Neutrophil (primary cell): ENCODE results near the gene C2CD2.

Experiments used
- H3K27ac ChIP-seq: fragments of 200-600 bp; sonication (generic); 2 replicates; pipeline ENCODE4 v1.5.1; 2016; ENCODE audit warnings: mild to moderate bottlenecking, moderate library complexity
- H3K27me3 ChIP-seq: fragments of 200-600 bp; sonication (generic); 2 replicates; pipeline ENCODE4 v1.6.0; 2016; ENCODE audit warnings: mild to moderate bottlenecking
- H3K36me3 ChIP-seq: fragments of 200-600 bp; sonication (generic); 2 replicates; pipeline ENCODE4 v1.5.1; 2017
- H3K4me1 ChIP-seq, 2 experiments: fragments of 200-600 bp in 1 of 2; sonication (generic) in 1 of 2; 1 replicate in 1 of 2; 2 replicates in 1 of 2; pipeline versions ENCODE4 v1.5.1 to v1.6.1; 2013 to 2016; ENCODE audit warnings: low read depth in 1 of 2, low read length in 1 of 2, mild to moderate bottlenecking in 1 of 2, moderate library complexity in 1 of 2; ENCODE audit not compliant: control insufficient read depth in 1 of 2, insufficient read depth in 1 of 2
- H3K4me3 ChIP-seq, 2 experiments: fragments of 200-600 bp in 1 of 2; sonication (generic) in 1 of 2; 1 replicate in 1 of 2; 2 replicates in 1 of 2; pipeline ENCODE4 v1.5.1; 2013 to 2016; ENCODE audit warnings: low read depth in 1 of 2, low read length in 1 of 2, mild to moderate bottlenecking in 1 of 2, moderate library complexity in 1 of 2
- H3K9me3 ChIP-seq: fragments of 200-600 bp; sonication (generic); 2 replicates; pipeline ENCODE4 v1.5.1; 2016
- TF ChIP-seq, protein P1 (sequence below): fragments of 200-600 bp; sonication (generic); IDR thresholded peaks from 2 replicates; pipeline ENCODE4 v1.5.1; 2016; ENCODE audit warnings: antibody characterized with exemption

The C2CD2 gene

DNA sequence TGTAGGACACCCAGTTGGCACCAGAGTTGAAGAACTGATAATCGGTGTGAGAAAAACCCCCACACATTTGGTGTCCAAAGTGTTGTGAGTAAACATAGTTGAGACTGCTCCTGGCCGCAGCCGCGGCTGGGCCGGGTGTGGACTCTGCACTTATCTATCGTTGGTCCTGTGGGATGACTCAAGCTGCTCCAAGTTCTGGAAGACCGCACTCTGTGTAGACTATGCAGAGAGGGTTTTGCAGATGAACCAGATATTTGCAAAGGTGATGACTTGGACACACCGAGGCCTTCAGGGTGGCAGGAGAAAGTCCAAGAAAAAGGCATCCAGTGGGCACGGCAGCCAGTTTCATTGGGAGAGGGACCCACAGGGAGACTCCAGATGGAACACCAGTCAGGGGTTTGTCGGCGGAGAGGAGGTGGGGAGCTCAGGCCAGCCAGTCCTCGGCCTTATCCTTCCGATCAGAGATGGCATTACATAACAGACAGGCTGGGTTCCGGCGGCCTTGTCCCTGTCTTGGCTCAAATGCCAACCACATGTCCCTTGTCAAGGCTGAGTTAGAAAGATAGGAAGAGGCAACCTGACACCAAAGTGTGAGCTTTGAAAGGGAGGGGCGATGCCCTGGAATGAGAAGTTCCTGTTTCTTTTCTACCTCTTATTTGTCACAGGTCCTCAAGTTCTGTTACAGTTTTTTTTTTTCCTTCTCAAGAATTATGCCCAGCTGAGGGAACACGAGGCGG is 21.1 kb downstream of the C2CD2 start:
- H3K4me1 ChIP-seq, result peaks cover 18 to 24% of the 10 kb centered on the region in 2 experiments
- no peak overlapping the region for H3K27ac ChIP-seq
- TF ChIP-seq, protein P1, sequence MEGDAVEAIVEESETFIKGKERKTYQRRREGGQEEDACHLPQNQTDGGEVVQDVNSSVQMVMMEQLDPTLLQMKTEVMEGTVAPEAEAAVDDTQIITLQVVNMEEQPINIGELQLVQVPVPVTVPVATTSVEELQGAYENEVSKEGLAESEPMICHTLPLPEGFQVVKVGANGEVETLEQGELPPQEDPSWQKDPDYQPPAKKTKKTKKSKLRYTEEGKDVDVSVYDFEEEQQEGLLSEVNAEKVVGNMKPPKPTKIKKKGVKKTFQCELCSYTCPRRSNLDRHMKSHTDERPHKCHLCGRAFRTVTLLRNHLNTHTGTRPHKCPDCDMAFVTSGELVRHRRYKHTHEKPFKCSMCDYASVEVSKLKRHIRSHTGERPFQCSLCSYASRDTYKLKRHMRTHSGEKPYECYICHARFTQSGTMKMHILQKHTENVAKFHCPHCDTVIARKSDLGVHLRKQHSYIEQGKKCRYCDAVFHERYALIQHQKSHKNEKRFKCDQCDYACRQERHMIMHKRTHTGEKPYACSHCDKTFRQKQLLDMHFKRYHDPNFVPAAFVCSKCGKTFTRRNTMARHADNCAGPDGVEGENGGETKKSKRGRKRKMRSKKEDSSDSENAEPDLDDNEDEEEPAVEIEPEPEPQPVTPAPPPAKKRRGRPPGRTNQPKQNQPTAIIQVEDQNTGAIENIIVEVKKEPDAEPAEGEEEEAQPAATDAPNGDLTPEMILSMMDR, result no peak
- peak overlapping the region in 1 of 2 experiments; percentile 6 for H3K4me3 ChIP-seq
- peaks cover 33% of the 10 kb centered on the region for H3K27me3 ChIP-seq
- no peaks in the 10 kb centered on the region for H3K9me3 ChIP-seq
- H3K36me3 ChIP-seq, result no peaks in the 10 kb centered on the region

DNA sequence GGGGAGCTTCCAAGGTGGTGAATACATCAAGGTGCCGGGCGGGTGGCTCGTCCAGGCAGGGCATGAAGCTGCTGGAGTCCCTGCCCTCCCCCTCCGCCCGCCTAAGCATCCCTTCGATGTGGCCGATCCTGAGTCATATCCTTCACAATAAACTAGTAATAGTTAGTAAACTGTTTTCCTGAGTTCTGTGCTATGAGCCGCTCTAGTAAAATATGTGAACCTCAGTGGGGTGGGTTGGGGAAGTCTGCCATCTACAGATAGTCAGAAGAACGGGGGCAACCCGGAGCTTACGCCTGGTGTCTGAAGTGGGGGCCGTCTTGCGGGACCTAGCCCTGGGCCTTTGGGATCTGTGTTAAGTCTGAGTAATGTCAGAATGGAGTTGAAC is 21.6 kb downstream of the C2CD2 start:
- Histone ChIP-seq H3K27ac (no peak overlapping the region), H3K4me1 (peaks cover 19 to 30% of the 10 kb centered on the region in 2 experiments), H3K36me3 (no peaks in the 10 kb centered on the region), H3K27me3 (peaks cover 33% of the 10 kb centered on the region), H3K9me3 (no peaks in the 10 kb centered on the region), H3K4me3 (no peak overlapping the region)
- TF ChIP-seq, protein P1, result no peak

DNA sequence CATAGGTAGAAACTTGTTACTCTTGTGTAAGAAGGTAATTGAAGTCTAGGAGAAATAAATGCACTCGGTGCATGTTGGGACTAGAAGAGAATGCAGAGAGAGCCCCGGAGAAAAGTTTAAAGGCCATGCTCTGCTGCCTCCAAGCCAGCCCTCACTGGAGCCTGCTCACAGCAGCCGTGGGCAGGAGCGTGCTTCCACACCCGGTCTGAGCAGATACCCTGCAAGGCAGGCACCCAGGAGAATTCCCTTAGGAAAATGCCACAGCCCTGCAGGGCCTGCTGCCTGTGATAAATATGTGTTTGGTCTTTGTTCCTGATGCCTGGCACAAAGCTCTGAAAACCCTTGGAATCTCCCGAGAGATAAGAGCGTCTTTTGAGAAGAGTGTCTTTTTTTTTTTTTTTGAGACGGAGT is 22.8 kb downstream of the C2CD2 start:
- Histone ChIP-seq H3K27me3 (peaks cover 33% of the 10 kb centered on the region), H3K27ac (no peak overlapping the region), H3K36me3 (no peaks in the 10 kb centered on the region), H3K4me3 (no peak overlapping the region), H3K4me1 (peaks cover 28 to 41% of the 10 kb centered on the region in 2 experiments), H3K9me3 (no peaks in the 10 kb centered on the region)
- TF ChIP-seq, protein P1, result no peak

DNA sequence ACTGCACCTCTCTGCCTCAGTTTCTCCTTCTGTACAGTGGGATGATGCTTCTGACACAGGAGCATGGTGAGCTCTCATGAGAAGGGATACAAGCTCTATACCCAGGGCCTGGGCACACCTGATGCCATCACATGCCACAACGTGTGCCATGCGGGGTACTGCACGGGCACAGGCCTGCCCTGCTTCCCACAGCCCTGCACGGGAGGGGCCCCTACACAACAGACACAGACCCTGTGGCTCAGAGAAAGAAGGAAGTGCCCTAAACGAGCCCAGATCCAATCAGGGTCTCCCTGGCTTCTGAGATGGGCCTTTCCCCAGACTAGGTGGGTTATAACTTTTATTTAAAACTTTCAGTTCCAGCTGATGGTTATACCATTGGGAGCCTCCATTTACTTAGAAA is 24.6 kb downstream of the C2CD2 start:
- Histone ChIP-seq H3K4me3 (no peak overlapping the region), H3K9me3 (no peaks in the 10 kb centered on the region), H3K27ac (no peak overlapping the region), H3K36me3 (no peaks in the 10 kb centered on the region), H3K4me1 (peaks cover 30 to 44% of the 10 kb centered on the region in 2 experiments), H3K27me3 (peaks cover 29% of the 10 kb centered on the region)
- TF ChIP-seq, protein P1, result no peak

DNA sequence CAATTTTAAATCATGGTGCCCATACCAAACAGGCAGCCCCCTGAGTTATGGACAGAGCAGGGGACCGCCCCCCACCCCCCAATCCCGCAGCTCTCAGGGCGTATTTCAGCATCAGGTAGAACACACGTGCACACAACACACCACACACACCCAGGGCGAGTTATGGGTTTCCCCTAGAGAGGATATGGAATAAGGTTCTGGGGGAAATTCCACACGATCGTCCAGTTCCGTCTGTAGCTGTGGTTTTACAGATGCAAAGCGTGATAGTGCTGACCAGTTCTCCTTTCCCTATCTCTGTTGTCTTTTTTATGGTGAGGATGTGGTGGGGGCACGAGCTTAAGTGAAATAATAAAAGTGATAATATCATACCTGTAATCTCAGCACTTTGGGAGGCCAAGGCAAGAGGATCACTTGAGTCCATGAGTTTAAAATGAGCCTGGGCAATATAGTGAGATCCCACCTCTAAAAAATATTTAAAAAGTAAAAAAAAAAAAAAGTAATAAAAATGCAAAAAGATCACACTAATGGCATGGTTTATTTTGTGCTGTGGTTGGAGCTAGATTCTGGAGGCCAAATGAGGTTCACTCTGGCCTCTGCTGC is 25.1 kb downstream of the C2CD2 start:
- Histone ChIP-seq H3K9me3 (no peaks in the 10 kb centered on the region), H3K4me3 (no peak overlapping the region), H3K36me3 (no peaks in the 10 kb centered on the region), H3K27me3 (peaks cover 24% of the 10 kb centered on the region), H3K4me1 (peaks cover 28 to 42% of the 10 kb centered on the region in 2 experiments), H3K27ac (no peak overlapping the region)
- TF ChIP-seq, protein P1, result no peak
